Panc1 (cell line): ENCODE data around the gene ADAM10. TPM values are rescaled to one million over a fixed set of nuclear protein-coding genes. Genes with fewer than 3 reads are reported as not detected.

ENCODE experiments used
- ATAC-seq: fragments of 200-7000 bp; cut with Tn5 transposase; 2 replicates; pipeline ENCODE4 v1.9.1; 2020; ENCODE audit warnings: mild to moderate bottlenecking, moderate library complexity
- BruUV-seq: library from RNA; stranded (reverse); fragments of 400-500 nt; replicated peaks from 2 replicates; lab custom pipeline; 2021; lab: Mats Ljungman, UMichigan
- CTCF ChIA-PET: fragments of 300-600 bp; sonication (Branson Sonifier 250); formaldehyde crosslinking; loops from one replicate; lab custom pipeline; 2022; ENCODE audit warnings: antibody characterized with exemption; lab: Charles Lee
- POLR2A ChIA-PET: fragments of 300-600 bp; sonication (Branson Sonifier 250); formaldehyde crosslinking; loops from one replicate; lab custom pipeline; 2022; ENCODE audit warnings: antibody characterized with exemption; lab: Charles Lee
- DNase-seq: peaks from one replicate; pipeline ENCODE4 v3.0.0-alpha.2; 2010; ENCODE audit warnings: low read depth, low spot score
- H3K27ac ChIP-seq: 2 replicates; pipeline ENCODE4 v1.5.1; 2011; ENCODE audit warnings: mild to moderate bottlenecking, low read length, inconsistent platforms
- H3K27me3 ChIP-seq: fragments of 200-500 bp; sonication (Bioruptor generic); 2 replicates; pipeline ENCODE4 v1.6.0; 2014; ENCODE audit warnings: low read length, inconsistent platforms; ENCODE audit not compliant: control insufficient read depth, insufficient read depth
- H3K36me3 ChIP-seq: fragments of 200-500 bp; sonication (Bioruptor generic); 2 replicates; pipeline ENCODE4 v1.5.1; 2014; ENCODE audit warnings: inconsistent platforms, mild to moderate bottlenecking, low read length, moderate library complexity; ENCODE audit not compliant: control insufficient read depth, insufficient read depth
- H3K4me1 ChIP-seq: 2 replicates; pipeline ENCODE4 v1.5.1; 2011; ENCODE audit warnings: inconsistent platforms, mild to moderate bottlenecking, low read length, moderate library complexity; ENCODE audit not compliant: control insufficient read depth, insufficient read depth
- H3K4me3 ChIP-seq, 2 experiments: 2 replicates each; pipeline ENCODE4 v1.5.1; 2011 to 2012; ENCODE audit warnings: low read depth in 2 of 2, low read length in 2 of 2, mild to moderate bottlenecking in 2 of 2, inconsistent platforms in 1 of 2, moderate library complexity in 1 of 2
- H3K9me3 ChIP-seq: fragments of 200-500 bp; sonication (Bioruptor generic); 2 replicates; pipeline ENCODE4 v1.5.1; 2014; ENCODE audit warnings: low read depth, mild to moderate bottlenecking, inconsistent platforms, low read length, moderate library complexity; ENCODE audit not compliant: control insufficient read depth, insufficient read depth
- CTCF ChIP-seq: fragments of 450-650 bp; IDR thresholded peaks from 2 replicates; pipeline ENCODE4 v1.5.1; 2017; ENCODE audit warnings: mild to moderate bottlenecking
- POLR2AphosphoS5 ChIP-seq: IDR thresholded peaks from 2 replicates; pipeline ENCODE4 v1.6.1; 2012; ENCODE audit warnings: mild to moderate bottlenecking, low read depth, low read length, moderate library complexity
- REST ChIP-seq, 2 experiments: IDR thresholded peaks; 2 replicates each; pipeline ENCODE4 v1.6.1; 2011 to 2012; ENCODE audit warnings: low read depth in 2 of 2, control low read depth in 1 of 2, low read length in 1 of 2, mild to moderate bottlenecking in 1 of 2, moderate library complexity in 1 of 2; ENCODE audit not compliant: insufficient read depth in 1 of 2
- SIN3A ChIP-seq: IDR thresholded peaks from 2 replicates; pipeline ENCODE4 v1.6.1; 2012; ENCODE audit warnings: low read depth, mild to moderate bottlenecking, low read length, moderate library complexity, borderline replicate concordance; ENCODE audit not compliant: insufficient read depth
- TCF7L2 ChIP-seq: IDR thresholded peaks from 2 replicates; pipeline ENCODE4 v1.6.1; 2011; ENCODE audit warnings: mild to moderate bottlenecking, low read depth, low read length, inconsistent platforms
- in situ Hi-C: cut with HindIII; loops from 2 replicates; pipeline ENCODE4 v1.10.0; 2016; ENCODE audit warnings: low sequenced_read_pairs, low pct_unique_long_range_greater_than_20kb
- intact Hi-C: fragments of 100-400 bp; cut with micrococcal nuclease; formaldehyde crosslinking; loops from one replicate; pipeline ENCODE4 v1.10.0; 2022; ENCODE audit not compliant: unreplicated experiment
- total RNA-seq: library from RNA; stranded (reverse); gene quantifications from one replicate; pipeline ENCODE4 v1.2.1, GENCODE V29; 2021; ENCODE audit not compliant: unreplicated experiment

Gene ADAM10
- total RNA-seq, 1 experiment from 2014 or later: 176 TPM

DNA sequence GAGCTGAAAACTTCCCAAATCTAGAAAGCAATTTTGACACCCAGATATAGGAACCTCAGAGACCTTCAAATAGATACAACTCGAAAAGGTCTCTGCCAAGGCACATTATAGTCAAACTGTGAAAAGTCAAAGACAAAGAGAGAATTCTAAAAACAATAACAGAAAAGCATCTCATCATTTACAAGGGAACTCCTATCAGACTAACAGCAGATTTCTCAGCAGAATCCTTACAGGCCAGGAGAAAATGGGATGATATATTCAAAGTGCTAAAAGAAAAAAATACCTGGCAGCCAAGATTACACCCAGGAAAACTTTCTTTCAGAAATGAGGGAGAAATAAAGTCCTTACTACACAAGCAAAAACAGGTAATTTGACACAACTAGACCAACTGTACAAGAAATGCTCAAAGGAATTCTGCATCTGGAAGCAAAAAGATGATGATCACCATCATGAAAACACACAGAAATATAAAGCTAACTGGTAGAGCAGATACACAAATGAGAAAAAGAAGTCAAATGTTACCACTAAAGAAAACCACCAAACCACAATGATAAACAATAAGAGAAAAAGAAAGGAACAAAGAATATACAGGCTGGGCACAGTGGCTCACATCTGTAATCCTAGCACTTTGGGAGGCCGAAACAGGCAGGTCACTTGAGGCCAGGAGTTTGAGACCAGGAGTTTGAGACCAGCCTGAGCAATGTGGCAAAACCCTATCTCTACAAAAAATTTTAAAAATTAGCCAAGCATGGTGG, 50.4 kb downstream of the ADAM10 start:
- in situ Hi-C loops (no loop called here), intact Hi-C loops (no loop called here)
- Histone ChIP-seq H3K36me3 (no peaks in the 10 kb centered on the region), H3K27me3 (no peaks in the 10 kb centered on the region), H3K27ac (no peak overlapping the region), H3K4me1 (peaks cover 10% of the 10 kb centered on the region), H3K4me3 (no peak overlapping the region), H3K9me3 (no peaks in the 10 kb centered on the region; the same call in 1 of the 2 replicates)
- DNase-seq (no peak), ATAC-seq (no peak)
- ChIA-PET POLR2A (no interaction called here), CTCF (no interaction called here)
- TF ChIP-seq POLR2AphosphoS5: no peak
- no peak for TF ChIP-seq REST (IDR thresholded peaks at IDR 0.05; ENCODE audit: insufficient read depth in 1 of 2, low read depth in 2 of 2, low read length in 1 of 2)
- TF ChIP-seq SIN3A: no peak
- no peak for TF ChIP-seq TCF7L2
- no peak for TF ChIP-seq CTCF
- no TSS peak for BruUV-seq

- H3K4me1 ChIP-seq: peaks cover 10% of the 10 kb centered on the region
- H3K27me3 ChIP-seq: no peaks in the 10 kb centered on the region
- ATAC-seq (no peak), DNase-seq (no peak)
- ChIA-PET POLR2A (no interaction called here), CTCF (no interaction called here)
- BruUV-seq: no TSS peak
- H3K4me3 ChIP-seq: no peak overlapping the region
- no peak overlapping the region for H3K27ac ChIP-seq
- H3K36me3 ChIP-seq: no peaks in the 10 kb centered on the region
- intact Hi-C loops: no loop called here
- TF ChIP-seq SIN3A (no peak), TCF7L2 (no peak), REST (IDR thresholded peaks at IDR 0.05; ENCODE audit: insufficient read depth in 1 of 2, low read depth in 2 of 2, low read length in 1 of 2) (no peak), CTCF (no peak), POLR2AphosphoS5 (no peak)
- in situ Hi-C loops: no loop called here
- no peaks in the 10 kb centered on the region; the same call in 1 of the 2 replicates for H3K9me3 ChIP-seq
These were observed 52.3 kb downstream of the ADAM10 start for GRCh38 chr15:58697220-58697619.
